PFSK-1 (cell line): ENCODE measurements around the gene BCL2L13.

Experiments used
- FOXP2 ChIP-seq: optimal IDR thresholded peaks from 2 replicates; pipeline ENCODE3; 2011; ENCODE audit warnings: borderline replicate concordance, control low read depth, inconsistent platforms; ENCODE audit not compliant: insufficient read depth; ENCODE audit errors: extremely low read length, extremely low read depth
- POLR2AphosphoS5 ChIP-seq: IDR thresholded peaks from 2 replicates; pipeline ENCODE4 v1.6.1; 2012; ENCODE audit warnings: low read depth, mild to moderate bottlenecking, control low read depth, low read length, moderate library complexity
- SIN3A ChIP-seq: IDR thresholded peaks from 2 replicates; pipeline ENCODE4 v1.6.1; 2012; ENCODE audit warnings: mild to moderate bottlenecking, low read length, moderate library complexity, borderline replicate concordance; ENCODE audit not compliant: insufficient read depth
- TAF1 ChIP-seq: IDR thresholded peaks from 2 replicates; pipeline ENCODE4 v1.6.1; 2012; ENCODE audit warnings: low read length, control low read depth, borderline replicate concordance; ENCODE audit not compliant: insufficient read depth
- TF ChIP-seq, protein P1 (sequence below), 2 experiments: IDR thresholded peaks; 2 replicates each; pipeline versions ENCODE4 v1.6.1 to v1.8.0; 2011 to 2012; ENCODE audit warnings: low read depth in 2 of 2, low read length in 2 of 2, control low read depth in 1 of 2, inconsistent platforms in 1 of 2, mild to moderate bottlenecking in 1 of 2, moderate library complexity in 1 of 2; ENCODE audit not compliant: insufficient read depth in 1 of 2

DNA sequence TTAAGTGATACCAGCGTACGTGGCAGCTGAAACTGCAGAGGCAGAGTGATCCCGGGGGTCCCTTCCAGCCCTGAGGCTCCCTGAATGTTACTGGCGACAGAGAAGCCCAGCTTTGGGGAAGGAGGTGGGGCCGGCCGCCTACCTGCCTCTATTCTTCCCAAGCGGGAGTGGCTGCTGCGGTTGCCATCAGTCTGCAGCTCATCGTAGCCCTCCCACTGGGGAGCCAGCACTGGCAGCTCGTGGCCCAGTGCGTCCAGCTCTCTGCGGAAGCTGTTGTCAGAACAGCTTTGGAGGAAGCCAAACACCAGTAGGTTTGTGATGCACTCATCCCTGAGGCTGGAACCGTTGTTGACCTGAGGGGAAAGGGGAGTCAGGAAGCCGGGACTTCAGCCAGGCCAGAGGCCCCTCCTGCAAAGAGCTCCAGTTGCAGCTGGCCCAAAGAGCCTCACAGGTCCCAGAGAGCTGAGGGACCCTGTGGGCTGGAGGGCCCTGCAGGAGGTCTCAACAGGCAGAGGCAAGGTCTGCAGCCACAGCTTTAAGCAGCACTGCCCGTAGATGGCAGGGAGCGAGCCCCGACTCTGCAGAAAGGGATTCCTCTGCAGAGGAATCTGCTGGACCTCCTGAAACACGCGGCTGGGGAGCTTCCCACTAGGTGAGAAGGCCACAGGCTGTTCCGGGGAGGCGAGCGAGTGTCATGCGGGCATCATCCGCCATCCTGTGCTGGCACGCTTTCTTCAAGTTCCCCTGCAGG, 105.3 kb downstream of the BCL2L13 start:
- TF ChIP-seq POLR2AphosphoS5 (no peak), TAF1 (no peak), SIN3A (no peak), FOXP2 (no peak)
- TF ChIP-seq, protein P1, sequence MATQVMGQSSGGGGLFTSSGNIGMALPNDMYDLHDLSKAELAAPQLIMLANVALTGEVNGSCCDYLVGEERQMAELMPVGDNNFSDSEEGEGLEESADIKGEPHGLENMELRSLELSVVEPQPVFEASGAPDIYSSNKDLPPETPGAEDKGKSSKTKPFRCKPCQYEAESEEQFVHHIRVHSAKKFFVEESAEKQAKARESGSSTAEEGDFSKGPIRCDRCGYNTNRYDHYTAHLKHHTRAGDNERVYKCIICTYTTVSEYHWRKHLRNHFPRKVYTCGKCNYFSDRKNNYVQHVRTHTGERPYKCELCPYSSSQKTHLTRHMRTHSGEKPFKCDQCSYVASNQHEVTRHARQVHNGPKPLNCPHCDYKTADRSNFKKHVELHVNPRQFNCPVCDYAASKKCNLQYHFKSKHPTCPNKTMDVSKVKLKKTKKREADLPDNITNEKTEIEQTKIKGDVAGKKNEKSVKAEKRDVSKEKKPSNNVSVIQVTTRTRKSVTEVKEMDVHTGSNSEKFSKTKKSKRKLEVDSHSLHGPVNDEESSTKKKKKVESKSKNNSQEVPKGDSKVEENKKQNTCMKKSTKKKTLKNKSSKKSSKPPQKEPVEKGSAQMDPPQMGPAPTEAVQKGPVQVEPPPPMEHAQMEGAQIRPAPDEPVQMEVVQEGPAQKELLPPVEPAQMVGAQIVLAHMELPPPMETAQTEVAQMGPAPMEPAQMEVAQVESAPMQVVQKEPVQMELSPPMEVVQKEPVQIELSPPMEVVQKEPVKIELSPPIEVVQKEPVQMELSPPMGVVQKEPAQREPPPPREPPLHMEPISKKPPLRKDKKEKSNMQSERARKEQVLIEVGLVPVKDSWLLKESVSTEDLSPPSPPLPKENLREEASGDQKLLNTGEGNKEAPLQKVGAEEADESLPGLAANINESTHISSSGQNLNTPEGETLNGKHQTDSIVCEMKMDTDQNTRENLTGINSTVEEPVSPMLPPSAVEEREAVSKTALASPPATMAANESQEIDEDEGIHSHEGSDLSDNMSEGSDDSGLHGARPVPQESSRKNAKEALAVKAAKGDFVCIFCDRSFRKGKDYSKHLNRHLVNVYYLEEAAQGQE (IDR thresholded peaks at IDR 0.05; ENCODE audit: insufficient read depth in 1 of 2, low read depth in 2 of 2, low read length in 2 of 2), result no peak
